GM10266 (cell line): ENCODE results near the gene DDX17.

ENCODE experiments used
- DNase-seq: peaks from one replicate; pipeline ENCODE4 v3.0.0; 2012; ENCODE audit errors: extremely low spot score
- CTCF ChIP-seq: IDR thresholded peaks from 2 replicates; pipeline ENCODE4 v1.5.1; 2012; ENCODE audit warnings: mild to moderate bottlenecking, low read depth; ENCODE audit not compliant: control insufficient read depth, insufficient read depth; ENCODE audit errors: missing control alignments

The DDX17 gene

GRCh38 chr22:38490915-38491314 lies 15.2 kb downstream of the DDX17 start:
- DNase-seq, result no peak
- TF ChIP-seq CTCF, result no peak

GRCh38 chr22:38490475-38490874 lies 15.6 kb downstream of the DDX17 start:
- no peak for DNase-seq
- TF ChIP-seq CTCF, result no peak

GRCh38 chr22:38489561-38490145 lies 16.5 kb downstream of the DDX17 start:
- DNase-seq, result no peak
- TF ChIP-seq CTCF, result no peak

GRCh38 chr22:38489142-38489541 lies 17.0 kb downstream of the DDX17 start:
- TF ChIP-seq CTCF, result no peak
- no peak for DNase-seq

- no peak for DNase-seq
- TF ChIP-seq CTCF, result no peak
Measured at GRCh38 chr22:38487946-38488345, 18.2 kb downstream of the DDX17 start.

- TF ChIP-seq CTCF, result no peak
- no peak for DNase-seq
Measured at GRCh38 chr22:38485783-38486182, 20.3 kb downstream of the DDX17 start.

GRCh38 chr22:38484244-38484643 lies 21.9 kb downstream of the DDX17 start:
- DNase-seq, result no peak
- no peak for TF ChIP-seq CTCF
